Neural cell (in vitro differentiated cells): ENCODE data around the gene MYH13. TPM values are rescaled to one million over a fixed set of nuclear protein-coding genes. Genes with fewer than 3 reads are reported as not detected.

Experiments
- H2AFZ ChIP-seq: fragments of 200-600, 300-800 bp; sonication (generic), shearing (Covaris generic); 2 replicates; pipeline ENCODE4 v1.6.0; 2014; ENCODE audit warnings: low read depth, mild to moderate bottlenecking, antibody characterized with exemption, low read length, moderate library complexity
- H3F3A ChIP-seq: fragments of 200-600 bp; shearing (Covaris generic); 2 replicates; pipeline ENCODE4 v1.6.1; 2016; ENCODE audit warnings: mild to moderate bottlenecking, moderate library complexity, mixed read lengths, antibody characterized with exemption, low read length; ENCODE audit not compliant: insufficient read depth, poor library complexity, severe bottlenecking
- H3K27ac ChIP-seq: fragments of 200-600, 300-800 bp; sonication (generic), shearing (Covaris generic); 2 replicates; pipeline ENCODE4 v1.5.1; 2014; ENCODE audit warnings: mild to moderate bottlenecking, low read length, moderate library complexity
- H3K27me3 ChIP-seq: fragments of 300-800, 200-600 bp; sonication (generic), shearing (Covaris generic); 2 replicates; pipeline ENCODE4 v1.6.0; 2014; ENCODE audit warnings: mild to moderate bottlenecking, low read depth, low read length, moderate library complexity; ENCODE audit not compliant: insufficient read depth
- H3K36me3 ChIP-seq: fragments of 300-800, 200-600 bp; sonication (generic), shearing (Covaris generic); 2 replicates; pipeline ENCODE4 v1.5.1; 2014; ENCODE audit warnings: mild to moderate bottlenecking, antibody characterized with exemption, low read length, moderate library complexity; ENCODE audit not compliant: insufficient read depth
- H3K4me2 ChIP-seq: fragments of 300-800, 200-600 bp; sonication (generic), shearing (Covaris generic); 2 replicates; pipeline ENCODE4 v1.6.0; 2014; ENCODE audit warnings: mild to moderate bottlenecking, low read length
- H3K4me3 ChIP-seq: fragments of 300-800, 200-600 bp; sonication (generic), shearing (Covaris generic); 2 replicates; pipeline ENCODE4 v1.5.1; 2014; ENCODE audit warnings: mild to moderate bottlenecking, low read length, moderate library complexity
- H3K79me2 ChIP-seq: fragments of 200-600 bp; shearing (Covaris generic); replicated peaks from 2 replicates; pipeline ENCODE4 v1.6.0; 2014; ENCODE audit warnings: mild to moderate bottlenecking, low read length, moderate library complexity; ENCODE audit not compliant: insufficient read depth
- H3K9ac ChIP-seq: fragments of 300-800, 200-600 bp; sonication (generic), shearing (Covaris generic); 2 replicates; pipeline ENCODE4 v1.6.1; 2016; ENCODE audit warnings: mild to moderate bottlenecking, low read length, mixed read lengths
- H3K9me2 ChIP-seq: fragments of 200-600 bp; shearing (Covaris generic); 2 replicates; pipeline ENCODE4 v1.6.1; 2016; ENCODE audit warnings: mild to moderate bottlenecking, low read length, mixed read lengths; ENCODE audit not compliant: insufficient read depth
- H3K9me3 ChIP-seq: fragments of 200-600, 300-800 bp; sonication (generic), shearing (Covaris generic); 2 replicates; pipeline ENCODE4 v1.6.1; 2016; ENCODE audit warnings: mild to moderate bottlenecking, mixed run types, low read length, moderate library complexity, mixed read lengths
- H4K20me1 ChIP-seq: fragments of 200-600 bp; shearing (Covaris generic); 2 replicates; pipeline ENCODE4 v1.6.1; 2016; ENCODE audit warnings: mild to moderate bottlenecking, mixed run types; ENCODE audit not compliant: insufficient read depth
- CTCF ChIP-seq: fragments of 450-650 bp; IDR thresholded peaks from 2 replicates; pipeline ENCODE4 v1.5.1; 2014; ENCODE audit warnings: antibody characterized with exemption, mild to moderate bottlenecking, moderate library complexity; ENCODE audit not compliant: poor library complexity, severe bottlenecking
- EP300 ChIP-seq: fragments of 450-650 bp; conservative IDR thresholded peaks from 2 replicates; pipeline ENCODE4 v1.6.1; 2014; ENCODE audit warnings: antibody characterized with exemption, mild to moderate bottlenecking, moderate library complexity; ENCODE audit not compliant: poor library complexity, severe bottlenecking
- EZH2 ChIP-seq: fragments of 200-600, 300-800 bp; shearing (Covaris generic), sonication (generic); IDR thresholded peaks from 2 replicates; pipeline ENCODE4 v1.6.1; 2014; ENCODE audit warnings: antibody characterized with exemption, low read length, borderline replicate concordance, mild to moderate bottlenecking; ENCODE audit not compliant: insufficient read depth, poor library complexity, severe bottlenecking
- MXI1 ChIP-seq: fragments of 450-650 bp; conservative IDR thresholded peaks from 2 replicates; pipeline ENCODE4 v1.6.1; 2014; ENCODE audit warnings: antibody characterized with exemption, mild to moderate bottlenecking; ENCODE audit not compliant: poor library complexity, severe bottlenecking
- POLR2AphosphoS5 ChIP-seq: IDR thresholded peaks from 2 replicates; pipeline ENCODE4 v1.6.1; 2012
- RAD21 ChIP-seq: fragments of 450-650 bp; conservative IDR thresholded peaks from 2 replicates; pipeline ENCODE4 v1.6.1; 2014; ENCODE audit warnings: antibody characterized with exemption, mild to moderate bottlenecking, moderate library complexity
- REST ChIP-seq: IDR thresholded peaks from 2 replicates; pipeline ENCODE4 v1.6.1; 2012; ENCODE audit warnings: borderline replicate concordance
- SMC3 ChIP-seq: fragments of 450-650 bp; conservative IDR thresholded peaks from 2 replicates; pipeline ENCODE4 v1.6.1; 2014; ENCODE audit warnings: antibody characterized with exemption, mild to moderate bottlenecking, moderate library complexity; ENCODE audit not compliant: poor library complexity
- TAF1 ChIP-seq: IDR thresholded peaks from 2 replicates; pipeline ENCODE4 v1.6.1; 2012; ENCODE audit warnings: low read depth
- polyA plus RNA-seq: library from polyadenylated mRNA; depleted of rRNA; stranded (reverse); fragments of >200 nt; gene quantifications from 2 replicates; pipeline ENCODE4 v1.2.3, GENCODE V29; 2014

The MYH13 gene
- polyA plus RNA-seq, 1 donor from 2014 or later: 0.05 TPM

- H3K79me2 ChIP-seq: no peaks in the 10 kb centered on the region
- TF ChIP-seq RAD21 (no peak), MXI1 (no peak), CTCF (no peak)
- H3K27ac ChIP-seq: no peak overlapping the region
- H3F3A ChIP-seq: no peaks in the 10 kb centered on the region
- no peak overlapping the region for H3K4me3 ChIP-seq
- no peaks in the 10 kb centered on the region for H3K9me3 ChIP-seq
- H3K4me2 ChIP-seq: no peak overlapping the region
- no peaks in the 10 kb centered on the region for H4K20me1 ChIP-seq
- H2AFZ ChIP-seq: no peak overlapping the region
- no peak overlapping the region for H3K9ac ChIP-seq
- no peaks in the 10 kb centered on the region for H3K36me3 ChIP-seq
- no peaks in the 10 kb centered on the region for H3K9me2 ChIP-seq
- H3K27me3 ChIP-seq: no peaks in the 10 kb centered on the region
Measured at GRCh38 chr17:10357768-10358167, 15.0 kb downstream of the MYH13 start.

GRCh38 chr17:10354651-10355050, 18.2 kb downstream of the MYH13 start:
- Histone ChIP-seq H3K27ac (no peak overlapping the region), H3K4me2 (no peak overlapping the region), H3K4me3 (no peak overlapping the region), H3K9me2 (no peaks in the 10 kb centered on the region), H3K79me2 (no peaks in the 10 kb centered on the region), H4K20me1 (no peaks in the 10 kb centered on the region), H2AFZ (no peak overlapping the region), H3F3A (no peaks in the 10 kb centered on the region), H3K9me3 (no peaks in the 10 kb centered on the region), H3K27me3 (no peaks in the 10 kb centered on the region), H3K9ac (no peak overlapping the region), H3K36me3 (no peaks in the 10 kb centered on the region)
- TF ChIP-seq RAD21: no peak
- no peak for TF ChIP-seq TAF1
- TF ChIP-seq CTCF: no peak
- TF ChIP-seq REST: no peak
- TF ChIP-seq SMC3: no peak
- TF ChIP-seq EP300: no peak
- no peak for TF ChIP-seq MXI1
- no peak for TF ChIP-seq POLR2AphosphoS5
- no peak for TF ChIP-seq EZH2
